Ramos (cell line): ENCODE measurements around the gene MAPK8.

ENCODE experiments used
- in situ Hi-C: fragments of 300-500 bp; cut with MboI; formaldehyde crosslinking; loops from one replicate; pipeline ENCODE4 v1.14.3; 2022; ENCODE audit warnings: low sequenced_read_pairs; ENCODE audit not compliant: unreplicated experiment

MAPK8 gene

DNA sequence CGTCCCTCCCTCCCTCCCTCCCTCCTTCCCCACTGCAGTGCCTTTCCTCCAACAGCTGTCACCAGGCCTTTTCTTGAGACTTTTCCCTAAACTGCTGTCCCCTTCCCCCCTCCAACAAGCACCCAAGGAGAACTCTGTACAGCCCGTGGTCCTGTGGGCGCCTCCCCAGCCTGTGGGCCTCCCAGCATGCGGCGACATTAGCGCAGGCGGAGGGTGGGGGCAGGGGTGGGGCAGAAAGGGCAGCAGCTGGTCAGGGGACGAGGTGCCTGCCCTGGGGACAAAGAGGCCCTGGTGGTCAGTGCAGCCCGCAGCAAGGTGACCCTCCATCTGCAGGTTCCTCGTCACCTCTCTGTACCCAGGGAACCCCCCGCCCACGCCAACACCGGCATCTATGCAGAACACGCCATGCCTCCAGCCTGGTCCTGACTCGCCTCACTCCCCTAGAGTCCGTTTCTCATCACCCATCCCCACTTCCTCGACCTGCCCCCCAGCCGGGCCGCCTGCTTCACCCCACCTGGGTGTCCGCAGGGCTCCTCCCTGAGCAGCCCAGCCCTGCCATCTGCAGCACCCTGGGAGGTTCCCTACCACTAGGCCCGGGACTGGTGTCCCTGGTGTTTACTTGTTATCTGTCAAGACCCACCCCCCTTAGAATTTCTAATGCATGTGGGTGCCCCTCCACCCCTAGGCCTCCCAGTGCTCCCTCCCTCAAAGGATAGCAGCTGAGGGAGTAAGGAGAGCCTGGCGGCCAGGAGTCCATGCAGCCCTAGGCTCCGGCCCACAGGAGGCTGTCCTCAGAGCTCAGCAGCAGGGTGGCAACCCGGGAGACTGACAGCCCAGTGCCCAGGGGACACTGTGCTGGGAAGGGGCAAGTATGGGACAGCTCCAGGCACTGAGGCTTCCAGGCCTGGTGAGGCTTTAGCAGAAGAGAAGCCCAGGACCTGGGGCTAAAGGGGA, 150.6 kb downstream of the MAPK8 start:
- in situ Hi-C loops: no loop called here

DNA sequence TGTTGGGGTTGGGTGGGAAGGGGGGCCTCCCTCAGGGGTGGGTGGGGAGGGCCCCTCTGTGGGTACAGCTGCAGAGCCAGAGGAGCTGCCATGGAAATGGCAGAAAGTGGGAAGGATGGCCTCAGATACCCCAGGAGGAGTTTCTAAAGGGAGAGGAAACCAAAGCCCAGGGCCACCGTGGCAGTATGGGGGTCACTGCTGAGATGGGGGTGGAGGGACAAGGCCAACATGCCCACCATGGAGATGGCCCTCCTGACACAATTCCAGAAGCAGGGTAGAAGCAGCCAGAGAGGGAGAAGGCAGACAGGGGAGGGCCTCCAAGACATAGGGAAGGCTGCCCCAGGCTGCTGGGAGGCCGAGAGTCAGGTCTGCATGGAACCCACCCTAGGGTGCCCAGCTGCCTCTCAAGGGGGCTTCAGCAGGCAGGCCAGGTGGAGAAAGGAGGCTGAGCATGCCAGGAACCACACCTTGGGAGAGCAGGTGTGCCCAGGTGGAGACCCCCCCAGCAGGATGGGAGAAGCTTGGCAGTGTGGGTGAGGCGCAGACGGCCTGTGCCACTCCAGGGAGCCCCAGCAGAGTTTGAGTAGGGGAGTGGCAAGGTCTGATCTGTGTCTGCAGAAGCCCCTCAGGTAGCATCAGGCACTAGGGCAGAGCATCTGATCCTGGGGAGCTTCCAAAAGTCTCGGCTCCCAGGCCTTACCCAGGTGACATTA, 151.6 kb downstream of the MAPK8 start:
- in situ Hi-C loops: no loop called here

DNA sequence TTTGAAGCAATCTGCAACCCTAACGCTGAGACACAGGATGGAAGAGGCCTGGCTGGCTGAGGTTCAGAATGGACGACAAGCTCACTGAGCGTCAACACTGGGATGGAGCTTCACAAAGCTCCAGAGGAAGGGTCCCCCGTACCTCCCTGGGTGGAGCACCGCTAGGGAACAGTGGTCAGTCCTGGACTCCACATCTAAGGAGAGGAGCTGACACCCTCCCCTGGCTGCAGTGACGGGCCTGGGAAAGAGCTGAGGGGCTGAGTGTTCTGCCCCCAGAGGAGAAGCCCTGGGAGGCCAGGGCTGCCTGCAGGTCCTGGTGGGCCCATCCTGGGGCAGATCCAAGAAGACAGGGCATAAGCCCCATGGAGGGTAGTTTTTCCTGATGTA, 152.2 kb downstream of the MAPK8 start:
- in situ Hi-C loops: no loop called here

DNA sequence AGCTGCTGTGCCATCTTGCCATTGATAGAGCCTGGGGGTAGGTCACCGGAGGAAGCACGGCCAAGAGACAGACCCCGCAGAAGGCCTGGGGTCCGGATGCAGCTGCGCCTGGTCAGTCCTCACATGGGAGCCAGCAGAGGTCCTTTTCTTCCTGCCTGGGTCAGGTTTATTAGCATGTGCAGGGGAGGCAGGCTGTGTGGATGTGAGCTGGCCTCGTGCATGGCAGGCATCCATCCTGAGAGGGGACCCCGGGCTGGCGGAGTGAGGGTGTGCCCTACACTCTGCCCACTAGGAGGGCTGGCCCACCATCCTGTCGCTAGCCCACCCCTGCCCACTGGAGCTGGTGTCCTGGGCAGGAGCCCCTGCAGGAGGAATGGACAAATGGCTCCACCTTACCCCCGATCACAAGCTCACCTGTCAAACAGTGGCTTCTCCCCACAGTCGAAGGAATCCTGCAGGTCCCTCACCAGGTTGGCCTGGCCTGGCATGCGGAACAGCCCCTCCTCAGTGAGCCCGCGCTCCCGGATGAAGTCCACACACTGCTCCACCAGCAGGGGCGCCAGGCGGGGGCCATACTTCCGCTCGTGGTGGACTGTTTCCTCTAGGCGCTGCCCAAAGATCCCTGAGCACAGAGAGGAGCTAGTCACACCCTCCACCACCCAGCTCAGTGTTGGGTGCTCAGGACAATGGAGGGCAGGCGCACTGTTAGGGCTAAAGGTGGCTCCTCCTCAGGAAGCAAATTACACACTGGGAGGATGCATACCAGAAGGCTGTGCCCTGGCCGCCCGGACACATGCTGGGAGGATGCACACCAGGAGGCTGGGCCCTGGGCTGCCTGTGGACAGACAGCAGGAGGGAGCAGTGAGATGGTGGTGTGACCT, 153.0 kb downstream of the MAPK8 start:
- in situ Hi-C loops: no loop called here

DNA sequence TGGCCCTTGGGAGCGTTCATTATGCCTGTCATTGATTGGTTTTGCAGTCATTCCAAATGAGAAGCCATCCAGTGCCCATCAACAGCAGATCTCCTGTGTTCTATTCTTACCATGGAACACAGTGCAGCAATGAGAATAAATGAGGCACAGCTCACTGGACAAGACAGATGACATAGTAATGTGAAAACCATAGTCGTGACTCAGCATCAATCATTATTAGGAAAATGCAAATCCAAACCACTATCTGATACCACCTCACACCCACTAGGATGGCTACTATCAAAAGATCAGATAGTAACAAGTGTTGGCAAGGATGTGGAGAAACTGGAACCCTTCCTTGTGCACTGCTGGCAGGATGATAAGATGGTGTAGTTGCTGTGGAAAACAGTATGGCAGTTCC, 153.7 kb downstream of the MAPK8 start:
- in situ Hi-C loops: no loop called here

DNA sequence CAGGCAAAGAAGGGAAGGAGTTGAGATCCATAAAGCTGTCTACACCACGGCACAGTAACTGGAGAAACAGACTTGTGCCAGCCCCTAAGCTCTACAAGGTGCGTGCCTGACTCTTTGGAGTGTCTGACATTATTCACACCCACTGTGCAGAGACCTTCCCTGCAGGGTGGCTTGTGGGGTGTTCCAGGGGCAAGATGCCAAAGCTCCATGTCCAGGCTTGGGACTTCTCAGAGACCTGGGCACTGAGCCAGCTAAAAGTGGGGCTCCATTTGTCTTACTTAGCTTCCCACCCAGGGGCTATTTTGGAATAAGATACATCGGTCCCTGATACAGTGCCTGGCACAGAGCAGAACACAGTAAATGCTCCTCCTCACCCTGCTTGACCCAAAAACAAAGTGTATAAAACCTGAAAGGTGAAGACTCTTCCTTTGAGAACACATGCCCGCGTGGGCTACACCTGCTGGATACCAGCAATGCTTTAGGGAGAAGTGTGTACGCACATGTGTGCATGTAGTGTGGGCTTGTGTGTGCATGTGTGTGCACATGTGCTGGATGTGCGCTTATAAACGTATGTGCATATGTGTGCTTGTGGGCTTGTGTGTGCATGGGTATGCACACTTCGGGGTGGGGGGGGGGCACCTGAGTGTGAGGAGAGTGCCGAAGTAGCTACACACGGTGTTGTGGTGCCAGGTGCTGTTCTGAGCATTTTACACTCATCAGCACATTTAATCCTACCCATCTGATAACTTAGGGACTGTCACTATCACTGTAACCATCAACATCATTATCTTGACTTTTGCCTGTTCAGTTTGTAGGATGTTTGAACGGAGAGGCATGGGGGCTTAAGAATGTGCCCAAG, 155.4 kb downstream of the MAPK8 start:
- in situ Hi-C loops: no loop called here

DNA sequence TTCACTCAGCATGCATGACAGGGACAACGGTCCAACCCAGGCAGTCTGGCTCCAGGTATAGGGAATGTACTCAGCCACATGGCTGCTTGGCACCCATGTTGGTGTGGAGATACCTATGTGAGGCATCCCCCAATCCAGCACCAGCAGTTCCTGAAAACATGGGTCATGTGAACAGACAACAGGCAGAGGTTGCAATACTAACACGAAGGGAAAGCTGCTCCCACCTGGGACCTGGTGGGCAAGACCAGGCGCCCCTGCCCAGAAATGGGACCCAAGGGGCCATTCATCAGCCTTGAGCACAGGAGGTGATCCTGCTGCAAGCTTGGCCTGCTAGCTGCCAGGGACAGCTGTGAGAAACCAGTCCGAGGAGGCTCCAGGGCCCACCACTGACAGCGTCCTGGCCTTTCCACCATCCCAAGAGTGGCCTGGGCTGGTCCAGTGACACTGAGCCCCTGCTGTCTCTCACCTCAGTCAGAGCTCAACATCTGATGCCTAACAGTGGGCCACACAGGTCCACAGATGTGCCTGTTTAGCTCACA, 156.1 kb downstream of the MAPK8 start:
- in situ Hi-C loops: no loop called here

DNA sequence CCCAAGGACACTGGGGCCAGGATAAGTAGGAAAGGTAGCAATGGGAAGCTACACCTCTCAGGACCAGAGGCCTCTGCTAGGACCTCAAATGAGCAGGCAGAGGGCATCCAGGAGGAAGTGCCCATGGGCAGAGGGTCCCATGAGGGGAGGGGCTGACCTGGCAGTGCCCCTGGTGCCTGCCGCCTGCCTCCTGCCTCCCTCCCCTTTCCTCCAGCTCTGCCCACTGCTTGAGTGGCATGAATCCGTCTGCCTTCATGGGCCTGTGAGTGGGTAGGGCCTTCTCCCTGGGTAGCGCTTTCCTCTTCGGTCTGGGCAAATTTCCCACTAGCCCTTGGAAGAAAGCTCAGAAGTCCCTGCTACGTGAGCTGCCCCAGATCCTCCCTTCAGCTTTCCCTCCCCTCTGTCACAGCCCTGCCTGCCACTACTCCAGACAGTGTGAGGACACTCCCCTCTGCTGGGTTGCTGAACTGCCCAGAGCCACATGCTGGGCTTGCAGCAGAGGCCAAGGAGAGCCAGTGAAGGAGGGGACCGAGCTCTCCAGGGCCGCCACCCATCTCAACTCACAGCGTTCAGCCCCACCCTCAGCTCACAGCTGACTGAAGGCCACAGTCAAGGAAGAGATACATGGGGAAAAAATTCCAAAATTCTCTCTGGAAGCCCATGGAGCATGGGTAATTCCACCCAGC, 157.0 kb downstream of the MAPK8 start:
- in situ Hi-C loops: no loop called here

DNA sequence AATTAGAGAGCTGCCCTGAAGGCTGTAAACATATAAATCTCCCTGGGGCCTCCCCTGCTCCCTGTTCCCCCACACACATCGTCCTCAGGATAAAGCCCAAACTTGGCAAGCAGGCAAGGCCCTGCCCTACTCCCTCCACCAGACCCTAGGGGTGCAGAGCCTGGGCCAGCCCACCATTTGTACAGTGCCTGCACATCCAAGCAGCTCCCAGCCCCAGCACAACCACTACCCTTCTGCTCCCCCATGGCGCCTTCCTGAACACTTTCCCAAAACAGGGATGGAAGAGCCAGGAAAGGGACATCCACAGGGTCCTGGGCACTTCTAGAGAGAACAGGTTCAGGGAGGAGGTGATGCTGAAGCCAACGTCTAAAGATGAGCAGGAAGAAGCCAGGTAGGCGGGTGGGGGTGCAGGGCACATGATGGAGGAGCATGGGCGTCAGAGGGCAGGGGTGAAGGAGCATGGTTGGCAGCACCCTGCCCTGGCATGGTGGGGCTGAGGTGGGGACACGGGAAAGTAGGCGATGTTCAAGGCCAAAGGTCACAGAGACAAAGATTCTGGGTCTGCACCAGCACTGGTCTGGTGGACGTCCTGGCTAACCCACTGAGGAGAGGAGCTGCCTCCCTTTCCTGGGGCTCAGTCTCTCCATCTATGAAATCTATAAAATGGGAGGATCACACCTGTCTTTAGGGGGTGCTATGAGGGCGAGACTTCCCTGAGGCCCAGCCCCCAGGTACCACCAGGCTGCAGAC, 157.8 kb downstream of the MAPK8 start:
- in situ Hi-C loops: no loop called here

DNA sequence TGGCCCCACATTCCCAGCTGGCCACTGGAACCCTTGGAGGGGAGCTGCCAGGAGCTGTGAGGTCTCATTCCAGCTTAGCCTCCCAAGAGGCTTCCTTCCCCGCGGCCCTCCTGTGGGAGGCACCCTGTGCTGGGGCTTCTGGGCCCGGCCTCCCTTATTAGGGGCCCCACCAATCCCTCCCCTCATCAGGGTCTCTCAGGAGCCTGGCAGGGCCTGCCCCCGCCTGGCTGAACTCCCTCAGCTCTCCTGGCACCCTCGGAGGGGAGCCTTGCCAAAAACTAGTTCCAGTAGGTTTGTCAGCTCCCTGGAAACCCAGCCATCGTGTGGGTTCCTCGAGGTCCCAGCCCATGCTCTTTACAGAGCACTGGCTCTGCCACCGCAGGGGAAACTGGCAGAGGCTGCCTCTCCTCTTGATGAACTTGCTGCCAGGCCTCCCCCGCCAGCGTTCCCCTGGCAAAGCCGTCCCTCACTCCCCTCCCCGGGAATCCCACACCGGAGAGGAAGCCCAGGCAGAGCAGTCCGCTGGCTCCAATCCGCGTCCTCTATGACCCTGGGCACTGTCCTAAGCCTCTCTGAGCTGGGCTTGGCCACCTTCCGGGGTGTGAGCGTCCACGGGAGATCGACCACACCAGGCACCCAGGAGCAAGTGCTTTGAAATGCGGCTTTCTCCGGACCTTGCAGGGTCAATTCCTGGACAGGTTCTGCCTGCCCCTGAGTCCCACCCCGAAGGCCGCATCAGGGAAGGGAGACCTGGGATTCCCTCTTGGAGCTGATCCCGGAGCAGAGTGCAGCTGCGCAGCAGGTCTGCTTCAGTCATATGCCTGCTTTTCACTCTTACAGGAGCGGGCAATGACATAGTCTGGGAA, 158.6 kb downstream of the MAPK8 start:
- in situ Hi-C loops: no loop called here

DNA sequence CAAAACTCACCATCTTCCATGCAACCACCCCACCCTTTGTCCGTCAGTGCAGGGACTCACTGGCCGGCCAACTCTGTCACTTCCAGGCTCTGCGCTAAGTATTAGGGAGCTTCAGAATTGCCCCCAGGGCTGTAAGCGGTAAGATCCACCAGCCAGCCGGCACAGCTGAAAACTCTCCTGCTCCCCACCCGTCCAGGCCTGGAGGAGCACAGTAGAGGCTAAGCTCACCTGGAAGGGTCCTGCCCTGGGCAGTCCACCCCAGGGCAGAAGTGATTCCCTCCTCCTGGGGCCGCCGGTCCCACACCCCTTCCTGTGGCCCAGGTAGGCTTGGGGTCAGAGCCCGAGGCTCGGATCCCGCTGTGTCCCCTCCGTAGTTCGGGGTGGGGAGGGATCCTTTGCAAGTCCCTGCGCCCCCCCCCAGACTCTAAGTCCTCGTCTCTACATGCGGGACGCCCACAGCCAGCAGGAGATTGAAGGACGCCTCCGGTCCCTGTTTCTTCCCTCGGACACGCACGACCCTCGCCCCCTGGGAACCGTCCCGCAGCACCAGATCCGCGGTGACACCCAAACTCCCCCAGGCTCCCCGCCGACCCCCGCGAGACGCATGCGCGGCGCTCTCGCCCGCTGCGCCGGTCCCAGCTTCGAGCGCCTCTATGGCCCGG, 159.5 kb downstream of the MAPK8 start:
- in situ Hi-C loops: no loop called here

DNA sequence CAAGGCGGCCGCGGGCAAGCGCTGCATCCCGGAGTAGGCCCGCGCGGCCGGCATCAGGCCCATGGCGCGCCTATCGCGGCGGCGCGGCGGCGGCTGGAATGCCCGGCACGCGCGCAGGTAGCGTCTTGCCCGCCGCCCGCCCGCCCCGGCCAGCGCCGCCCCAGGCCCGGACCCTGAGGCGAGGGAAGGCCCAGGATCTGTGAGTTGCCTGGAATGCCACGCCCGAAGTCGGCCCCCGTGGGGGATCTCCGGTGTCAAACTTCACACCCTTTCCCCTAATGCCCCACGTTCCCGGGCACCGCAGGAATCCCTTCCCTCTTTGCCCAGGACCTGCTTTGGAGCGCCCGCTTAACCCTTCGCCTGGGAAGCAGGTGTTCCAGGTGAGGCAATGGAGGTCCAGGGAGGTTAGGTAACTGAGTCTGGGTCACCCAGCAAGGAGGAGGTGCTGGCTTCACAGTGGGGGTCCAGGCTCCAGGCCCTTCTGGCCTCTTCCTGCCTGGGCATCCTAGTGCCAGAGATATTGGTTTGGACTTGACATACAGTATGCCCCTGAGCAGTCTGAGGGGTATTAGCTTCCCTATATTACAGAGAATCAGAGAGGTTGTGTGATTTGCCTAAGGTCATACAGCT, 160.2 kb downstream of the MAPK8 start:
- in situ Hi-C loops: no loop called here

DNA sequence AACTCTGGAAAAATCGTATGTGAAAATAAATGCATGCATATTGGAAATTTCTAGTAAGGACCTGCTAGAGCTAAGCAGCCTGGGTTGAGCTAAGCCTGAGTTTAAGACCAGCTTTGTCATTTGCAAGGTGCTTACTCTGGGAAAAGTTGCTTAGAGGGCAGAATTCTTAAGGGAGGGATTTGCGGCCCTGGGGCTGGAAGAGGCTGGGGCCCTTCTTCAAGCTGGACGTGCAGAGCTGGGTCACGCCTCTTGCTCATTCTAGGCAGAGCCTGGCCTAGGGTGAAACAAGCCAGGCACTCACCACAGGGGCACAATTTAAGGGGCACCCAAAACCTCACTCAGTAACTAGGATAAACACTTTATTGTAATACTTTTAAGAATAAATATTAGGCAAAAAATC, 161.2 kb downstream of the MAPK8 start:
- in situ Hi-C loops: no loop called here

DNA sequence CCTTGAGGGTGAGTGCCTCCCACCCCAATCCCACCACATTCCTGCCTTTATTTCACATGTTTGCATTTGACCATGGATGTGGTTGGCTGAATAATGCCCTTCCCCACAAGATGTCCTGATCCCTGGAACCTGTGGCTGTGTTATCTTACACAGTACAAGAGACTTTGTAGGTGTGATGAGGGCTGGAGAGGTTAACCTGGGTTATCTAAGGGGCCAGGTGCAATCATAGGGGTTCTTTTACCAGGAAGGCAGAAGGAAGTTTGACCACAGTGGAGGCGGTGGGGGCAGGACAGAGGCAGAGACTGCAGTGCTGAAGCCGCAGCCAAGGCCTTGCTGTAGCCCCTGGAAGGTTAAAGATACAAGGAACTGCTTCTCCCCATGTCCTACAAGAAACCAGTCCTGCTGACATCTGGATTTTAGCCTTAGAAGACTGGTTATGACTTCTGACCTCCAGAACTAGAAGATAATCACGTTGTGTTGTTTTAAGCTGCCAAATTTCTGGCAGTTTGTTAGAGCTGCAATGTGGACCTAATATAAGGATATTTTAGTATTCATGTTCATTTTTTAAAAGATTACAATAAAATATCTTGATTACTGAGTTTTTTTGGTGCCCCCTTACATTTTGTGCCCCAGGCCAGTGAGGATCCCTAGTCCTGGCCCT, 161.8 kb downstream of the MAPK8 start:
- in situ Hi-C loops: no loop called here

DNA sequence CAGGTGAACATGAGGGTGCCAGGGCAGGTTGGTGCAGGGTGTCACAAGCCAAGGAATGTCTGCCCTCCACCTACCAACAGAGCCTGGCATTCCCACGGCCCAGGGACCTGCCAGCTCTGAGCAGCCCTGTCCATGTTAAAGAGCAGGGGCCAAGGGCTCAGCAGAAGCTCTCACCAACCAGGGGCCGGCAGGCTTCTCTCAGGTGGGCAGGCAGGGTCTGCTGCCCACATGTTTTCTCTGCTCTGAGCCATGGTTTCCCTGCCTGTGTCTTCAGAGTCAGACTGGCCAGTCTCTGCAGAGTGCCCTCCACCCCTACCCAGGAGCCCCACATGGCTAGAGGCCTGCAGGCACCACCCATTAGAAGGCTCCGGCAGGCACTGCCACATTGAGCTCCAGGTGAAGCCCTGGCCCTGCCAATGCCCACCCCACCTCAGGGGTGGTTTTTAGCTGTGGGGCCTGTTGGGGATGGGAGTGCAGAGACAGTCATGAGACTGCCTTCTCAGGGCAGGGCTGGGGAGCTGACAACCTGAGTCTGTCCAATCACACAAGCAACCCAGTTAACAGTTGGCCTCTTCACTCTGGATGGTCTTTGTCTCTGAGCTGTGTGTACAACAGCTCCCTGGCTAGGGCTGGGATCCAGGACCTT, 162.5 kb downstream of the MAPK8 start:
- in situ Hi-C loops: no loop called here
